Measurements from ENCODE around the gene ODAD2.

ODAD2 gene

DNA sequence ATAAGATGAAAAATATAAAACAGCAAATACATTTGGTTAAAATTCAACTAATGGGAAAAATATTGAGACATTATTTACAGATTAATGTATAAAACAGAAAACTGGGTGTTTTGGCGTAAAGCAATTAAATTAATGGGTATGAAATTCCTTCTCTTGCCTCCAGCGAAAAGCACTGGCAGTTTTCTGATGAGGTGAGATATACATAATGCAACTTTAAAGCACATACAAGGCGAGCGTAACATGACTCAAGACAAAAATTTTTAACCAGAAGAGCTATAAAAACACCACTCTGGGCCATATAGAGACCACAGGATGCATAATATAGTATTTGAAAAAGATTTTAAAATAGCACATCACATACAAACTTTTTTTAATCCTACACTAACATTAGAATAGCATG is 120.6 kb downstream of the ODAD2 start:
- TF ChIP-seq, protein P1, sequence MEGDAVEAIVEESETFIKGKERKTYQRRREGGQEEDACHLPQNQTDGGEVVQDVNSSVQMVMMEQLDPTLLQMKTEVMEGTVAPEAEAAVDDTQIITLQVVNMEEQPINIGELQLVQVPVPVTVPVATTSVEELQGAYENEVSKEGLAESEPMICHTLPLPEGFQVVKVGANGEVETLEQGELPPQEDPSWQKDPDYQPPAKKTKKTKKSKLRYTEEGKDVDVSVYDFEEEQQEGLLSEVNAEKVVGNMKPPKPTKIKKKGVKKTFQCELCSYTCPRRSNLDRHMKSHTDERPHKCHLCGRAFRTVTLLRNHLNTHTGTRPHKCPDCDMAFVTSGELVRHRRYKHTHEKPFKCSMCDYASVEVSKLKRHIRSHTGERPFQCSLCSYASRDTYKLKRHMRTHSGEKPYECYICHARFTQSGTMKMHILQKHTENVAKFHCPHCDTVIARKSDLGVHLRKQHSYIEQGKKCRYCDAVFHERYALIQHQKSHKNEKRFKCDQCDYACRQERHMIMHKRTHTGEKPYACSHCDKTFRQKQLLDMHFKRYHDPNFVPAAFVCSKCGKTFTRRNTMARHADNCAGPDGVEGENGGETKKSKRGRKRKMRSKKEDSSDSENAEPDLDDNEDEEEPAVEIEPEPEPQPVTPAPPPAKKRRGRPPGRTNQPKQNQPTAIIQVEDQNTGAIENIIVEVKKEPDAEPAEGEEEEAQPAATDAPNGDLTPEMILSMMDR (conservative IDR thresholded peaks at IDR 0.05), result no peak
- no peak overlapping the region for H3K27ac ChIP-seq

DNA sequence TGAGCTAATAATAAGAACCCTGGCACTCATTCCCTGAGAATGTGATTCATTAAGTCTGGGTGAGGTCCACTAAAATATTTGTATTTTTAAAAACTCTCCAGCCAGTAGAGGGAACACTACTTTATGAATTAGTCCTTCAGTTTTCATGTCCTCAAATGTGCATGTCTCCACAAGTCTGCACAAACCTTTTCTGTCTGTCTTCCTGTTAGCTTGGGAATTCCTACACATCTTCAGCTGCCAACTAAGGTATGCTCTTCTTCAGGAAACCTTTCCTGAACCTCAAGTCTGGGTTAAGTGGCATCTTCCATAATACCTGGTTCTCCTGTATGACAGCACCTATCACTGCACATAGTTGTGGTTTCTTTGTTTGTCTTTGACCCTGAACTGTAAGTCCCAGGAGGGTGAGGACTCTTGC is 133.7 kb downstream of the ODAD2 start:
- TF ChIP-seq, protein P1 (conservative IDR thresholded peaks at IDR 0.05), result peak; percentile 33; the same call in 1 of the 2 replicates
- no peak overlapping the region for H3K27ac ChIP-seq

DNA sequence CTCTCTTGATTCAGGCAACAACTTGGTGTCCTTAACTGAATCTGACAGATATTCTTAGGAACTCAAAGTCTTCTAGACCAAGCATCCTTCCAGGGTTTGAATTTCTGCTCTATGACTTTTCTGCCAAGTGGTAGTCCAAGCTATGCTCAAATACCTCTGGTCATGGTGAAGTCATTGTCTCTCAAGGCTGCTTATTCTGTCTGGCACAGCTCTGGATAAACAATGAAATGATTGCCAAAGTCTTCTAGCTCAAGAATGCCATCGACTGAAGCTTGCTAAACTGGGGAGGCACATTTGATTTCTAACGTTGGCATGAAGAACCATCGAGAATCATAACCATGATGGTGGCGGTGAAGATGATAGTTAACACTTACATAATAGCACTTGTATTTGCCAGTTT is 137.1 kb downstream of the ODAD2 start:
- TF ChIP-seq, protein P1 (conservative IDR thresholded peaks at IDR 0.05), result no peak
- no peak overlapping the region for H3K27ac ChIP-seq

DNA sequence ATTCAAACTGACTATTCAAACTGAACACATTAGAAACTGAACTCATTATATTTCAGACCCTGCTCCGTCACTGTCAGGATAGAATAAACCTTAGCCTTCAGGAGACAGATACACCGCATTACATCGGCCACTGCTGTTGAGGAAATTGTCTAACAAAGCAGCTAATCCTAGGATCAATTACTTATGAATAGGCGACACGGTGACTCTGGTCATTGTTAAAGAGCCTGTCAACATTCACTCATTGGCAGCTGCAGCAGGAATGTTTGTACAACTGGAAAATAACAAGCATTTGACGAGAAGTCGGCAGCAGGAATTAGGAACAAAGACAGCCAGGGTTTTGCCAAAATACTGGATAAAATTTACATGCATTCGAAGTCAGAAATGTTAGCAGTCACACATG is 141.3 kb downstream of the ODAD2 start:
- TF ChIP-seq, protein P1 (conservative IDR thresholded peaks at IDR 0.05), result no peak

DNA sequence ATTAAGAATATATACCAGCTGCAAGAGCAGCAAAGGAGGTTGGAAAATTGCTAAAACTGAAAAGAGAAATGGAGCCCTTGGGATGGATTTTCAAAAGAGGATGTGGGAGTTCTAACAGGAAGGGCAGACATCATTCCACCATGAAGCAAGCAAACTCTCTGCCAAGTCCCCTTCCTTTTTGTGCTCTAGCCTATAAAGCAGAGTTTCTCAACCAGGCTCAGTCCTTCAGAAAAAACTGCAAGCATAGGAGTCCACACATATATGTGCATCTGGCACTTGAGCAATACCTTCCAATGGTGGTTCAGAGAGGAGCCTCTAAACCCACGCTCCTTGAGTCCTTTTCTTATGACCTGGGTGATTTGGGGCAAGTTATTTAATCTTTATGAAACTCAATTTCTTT is 154.7 kb downstream of the ODAD2 start:
- TF ChIP-seq, protein P1 (conservative IDR thresholded peaks at IDR 0.05), result no peak

More for the DNA sequence above, 141.3 kb downstream of the ODAD2 start:
- peak overlapping the region; percentile 21; the same call in 1 of the 2 replicates for H3K27ac ChIP-seq

DNA sequence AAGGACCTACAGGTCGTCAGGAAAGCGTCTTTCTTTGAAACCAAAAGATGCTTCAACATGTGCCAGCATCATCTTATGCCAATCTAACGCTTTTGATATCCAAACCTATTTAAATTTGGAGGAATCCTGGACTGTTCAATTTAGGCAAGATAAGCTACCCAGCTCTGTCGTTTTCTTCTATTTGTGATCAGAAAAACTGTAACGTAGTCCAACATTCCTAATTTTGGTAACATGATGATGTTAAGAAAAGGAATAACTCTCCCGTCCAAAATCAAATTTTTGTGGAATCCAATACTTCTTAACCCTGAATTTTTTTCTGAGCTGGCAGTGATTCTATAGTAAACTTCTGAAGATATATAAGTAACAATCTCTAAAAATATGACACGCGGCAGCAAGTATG is 160.0 kb downstream of the ODAD2 start:
- TF ChIP-seq, protein P1 (conservative IDR thresholded peaks at IDR 0.05), result no peak
- no peak overlapping the region for H3K27ac ChIP-seq

More for the DNA sequence above, 154.7 kb downstream of the ODAD2 start:
- no peak overlapping the region for H3K27ac ChIP-seq

DNA sequence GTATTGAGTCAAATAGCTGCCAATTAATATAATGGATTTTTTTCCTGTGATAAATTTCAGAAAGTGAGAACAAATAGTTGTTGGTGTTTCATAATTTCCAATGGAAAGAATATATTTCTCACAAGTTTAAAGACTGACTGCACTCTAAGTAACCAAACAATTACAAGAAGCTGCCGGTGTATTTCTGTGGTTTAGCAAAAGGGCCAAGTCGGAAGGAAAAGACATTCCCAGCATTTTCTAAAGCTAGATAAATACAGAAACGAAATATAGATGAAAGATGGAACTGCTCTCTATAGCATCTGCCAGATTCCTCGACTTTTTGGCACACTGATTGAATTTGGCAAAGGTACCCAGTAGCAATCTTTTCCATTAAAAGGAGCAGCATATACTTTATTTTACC is 160.5 kb downstream of the ODAD2 start:
- TF ChIP-seq, protein P1 (conservative IDR thresholded peaks at IDR 0.05), result no peak

More for the DNA sequence above, 160.5 kb downstream of the ODAD2 start:
- no peak overlapping the region for H3K27ac ChIP-seq

Measured in VCaP (cell line).